ENCODE results near the gene FAM107A. TPM values are rescaled to one million over a fixed set of nuclear protein-coding genes. Genes with fewer than 3 reads are reported as not detected.

The FAM107A gene
- polyA plus RNA-seq, 1 donor: 1.3 TPM

DNA sequence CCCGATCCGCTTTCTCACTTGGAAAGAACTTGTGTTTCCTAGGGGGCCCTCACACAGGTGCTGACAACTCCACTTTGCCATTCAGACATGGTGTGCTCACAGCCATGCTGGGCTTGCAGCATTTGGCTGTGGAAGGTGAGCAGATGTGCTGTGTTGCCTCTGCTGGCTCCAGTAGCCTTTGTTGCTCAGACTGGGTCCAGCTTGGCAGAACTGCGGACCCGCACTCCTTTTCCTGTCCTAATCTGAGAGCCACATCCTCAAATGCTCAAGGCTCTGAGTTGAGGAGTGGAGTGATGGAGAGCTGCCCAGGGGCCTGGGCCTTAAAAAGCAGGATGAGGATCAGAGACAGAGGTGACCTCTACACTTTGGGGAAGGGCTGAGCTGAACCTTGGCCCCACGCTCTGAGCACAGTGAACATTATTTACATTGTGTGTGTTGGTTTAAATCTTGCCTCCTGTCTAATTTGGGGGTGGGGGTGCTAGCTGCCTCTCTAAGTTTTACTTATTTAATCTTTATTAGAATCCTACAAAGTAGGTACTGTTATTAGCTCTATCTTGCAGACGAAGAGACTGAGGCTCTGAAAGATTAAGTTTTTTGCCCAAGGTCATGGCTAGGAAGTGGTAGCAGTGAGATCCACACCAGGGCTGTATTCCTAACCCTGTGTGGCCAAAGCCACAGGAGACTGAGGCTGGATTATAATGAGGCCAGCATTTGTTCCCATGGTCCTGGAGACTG lies 57.4 kb downstream of the FAM107A start:
- WGBS (ENCODE audit: insufficient coverage, low lambda C conversion rate): no CpG with 5 or more reads among the region's 6 CpGs
- peaks cover 52% of the 10 kb centered on the region for H3K4me1 ChIP-seq (ENCODE audit: control insufficient read depth, insufficient read depth, low read length)
- H3K27me3 ChIP-seq (ENCODE audit: control insufficient read depth, insufficient read depth, low read length): no peaks in the 10 kb centered on the region
- peaks cover 48% of the 10 kb centered on the region for H3K36me3 ChIP-seq (ENCODE audit: control insufficient read depth, insufficient read depth, low read length)
- DNase-seq: no peak
- peak overlapping the region; percentile 85 for H3K27ac ChIP-seq (ENCODE audit: low read length)
- H3K4me3 ChIP-seq (ENCODE audit: low read length): no peak overlapping the region
- H3K9me3 ChIP-seq (ENCODE audit: control insufficient read depth, low read depth, low read length): no peaks in the 10 kb centered on the region

DNA sequence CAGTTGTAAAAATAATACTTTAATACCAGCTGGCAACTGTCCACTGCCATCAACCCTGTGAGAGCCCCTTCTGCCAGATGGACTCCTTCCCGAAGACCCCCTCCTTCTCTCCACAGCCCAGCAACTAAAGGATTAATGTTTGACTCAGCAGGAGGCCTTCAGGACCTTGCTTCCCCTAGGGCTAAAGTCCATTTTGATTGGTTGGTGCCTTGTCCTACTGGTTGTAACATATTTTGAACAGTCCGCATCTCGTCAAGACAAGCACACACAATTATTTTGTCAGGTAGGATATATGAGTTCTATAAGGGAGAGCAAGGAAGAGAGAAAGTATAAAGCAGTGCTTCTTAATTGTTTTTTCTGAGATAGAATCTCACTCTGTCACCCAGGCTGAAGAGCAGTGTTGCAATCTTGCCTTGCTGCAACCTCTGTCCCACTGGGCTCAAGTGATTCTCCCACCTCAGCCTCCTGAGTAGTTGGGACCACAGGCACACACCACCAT lies 58.9 kb downstream of the FAM107A start:
- DNase-seq: peak; percentile 55 to 87
- peaks cover 48% of the 10 kb centered on the region for H3K4me1 ChIP-seq (ENCODE audit: control insufficient read depth, insufficient read depth, low read length)
- H3K36me3 ChIP-seq (ENCODE audit: control insufficient read depth, insufficient read depth, low read length): peaks cover 48% of the 10 kb centered on the region

DNA sequence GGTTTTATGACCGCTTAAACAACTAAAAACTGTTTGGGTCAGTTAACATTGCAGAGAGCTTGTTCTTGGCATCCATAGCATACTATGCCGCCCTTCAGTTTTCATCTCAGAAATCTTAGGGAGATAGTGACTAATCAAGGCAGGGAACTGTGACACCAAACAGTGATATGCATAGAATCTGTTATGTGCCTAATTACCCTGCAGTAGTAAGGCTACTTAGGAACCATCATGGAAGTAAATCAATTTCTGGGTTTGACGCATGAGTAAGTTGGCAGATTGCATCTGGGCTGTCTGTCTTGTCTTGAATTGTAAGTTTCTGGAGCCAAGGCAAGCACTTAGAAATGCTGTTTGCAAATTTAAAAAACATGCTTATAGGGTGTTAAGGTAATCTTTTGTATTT lies 62.8 kb downstream of the FAM107A start:
- no peak overlapping the region for H3K27ac ChIP-seq (ENCODE audit: low read length)
- H3K4me3 ChIP-seq (ENCODE audit: low read length): no peak overlapping the region
- no peaks in the 10 kb centered on the region for H3K27me3 ChIP-seq (ENCODE audit: control insufficient read depth, insufficient read depth, low read length)
- H3K9me3 ChIP-seq (ENCODE audit: control insufficient read depth, low read depth, low read length): no peaks in the 10 kb centered on the region
- WGBS (ENCODE audit: insufficient coverage, low lambda C conversion rate): no CpG with 5 or more reads among the region's 3 CpGs
- H3K4me1 ChIP-seq (ENCODE audit: control insufficient read depth, insufficient read depth, low read length): peaks cover 14% of the 10 kb centered on the region
- DNase-seq: no peak
- H3K36me3 ChIP-seq (ENCODE audit: control insufficient read depth, insufficient read depth, low read length): peaks cover 49% of the 10 kb centered on the region

More for the DNA sequence above, 58.9 kb downstream of the FAM107A start:
- no peaks in the 10 kb centered on the region for H3K27me3 ChIP-seq (ENCODE audit: control insufficient read depth, insufficient read depth, low read length)
- no peaks in the 10 kb centered on the region for H3K9me3 ChIP-seq (ENCODE audit: control insufficient read depth, low read depth, low read length)
- peak overlapping the region; percentile 85 for H3K27ac ChIP-seq (ENCODE audit: low read length)
- no peak overlapping the region for H3K4me3 ChIP-seq (ENCODE audit: low read length)
- 40% methylated on average over 2 of the region's 3 CpGs for WGBS (ENCODE audit: insufficient coverage, low lambda C conversion rate)

Other genes starting within 250 kb of the FAM107A start
- gene PXK, start 244.5 kb downstream of the FAM107A start, polyA plus RNA-seq: 17.2 TPM
- 72.3 TPM for gene PDHB, start 143.6 kb downstream of the FAM107A start, polyA plus RNA-seq
- gene KCTD6, start 85.3 kb downstream of the FAM107A start, polyA plus RNA-seq: 25.3 TPM
- gene ACOX2, start 40.2 kb downstream of the FAM107A start, polyA plus RNA-seq: 96.9 TPM
- gene FAM3D, start 89.4 kb upstream of the FAM107A start, polyA plus RNA-seq: 6.2 TPM

Data from large intestine (tissue), 3 donors.